ENCODE data around the gene FNTB. TPM values are rescaled to one million over a fixed set of nuclear protein-coding genes. Genes with fewer than 3 reads are reported as not detected.

The FNTB gene
- total and polyA plus RNA-seq, 9 of the 15 experiments (the other 6 are each of a cell fraction or from before 2014, with no cell fraction given) = 6.9 to 23.2 (median 12.2) TPM

- TF ChIP-seq AFF1 (IDR thresholded peaks at IDR 0.05; ENCODE audit: low read depth in 1 of 2, partially characterized antibody in 2 of 2) = no peak
Observed at GRCh38 chr14:65096323-65097089, 109.8 kb downstream of the FNTB start (continued).

GRCh38 chr14:65098586-65098985 is 111.9 kb downstream of the FNTB start:
- H3K27ac ChIP-seq (ENCODE audit: extremely low read depth, low read depth, low read length) = no peak overlapping the region
- no peak overlapping the region for H3K4me3 ChIP-seq
- CTCF ChIA-PET (ENCODE audit: low intra/inter-chr PET ratio) = interaction anchor here (0.5 kb wide), 1 partner anchor 82 kb away, joined by 3 read pairs; no protein-coding TSS in a partner anchor
- peaks cover 68% of the 10 kb centered on the region for H3K36me3 ChIP-seq (ENCODE audit: control insufficient read depth, insufficient read depth, low read length)
- no peaks in the 10 kb centered on the region for H3K9me3 ChIP-seq (replicated peaks; ENCODE audit: control insufficient read depth, insufficient read depth, low read depth, low read length)
- in situ Hi-C loops (cut with MboI) = no loop called here
- no peaks in the 10 kb centered on the region for H3K27me3 ChIP-seq (ENCODE audit: control insufficient read depth in 2 of 2, insufficient read depth in 2 of 2, low read length in 2 of 2)
- WGBS (ENCODE audit: insufficient coverage, low coverage, missing lambda C conversion rate) = 69% methylated on average over 2 of the region's 2 CpGs
- no peak for DNase-seq (ENCODE audit: extremely low read depth in 1 of 4, low spot score in 3 of 4)
- POLR2A ChIA-PET = interaction anchor here (1.4 kb wide), 1 partner anchor 22 kb away, joined by 4 read pairs; no protein-coding TSS in a partner anchor
- no TSS peak for BruUV-seq (replicated peaks)
- H3K4me2 ChIP-seq (ENCODE audit: insufficient read depth, low read length) = no peak overlapping the region
- H3K4me1 ChIP-seq (replicated peaks in 1 of 2; ENCODE audit: control insufficient read depth in 2 of 2, insufficient read depth in 2 of 2, low read length in 2 of 2) = peaks cover 15 to 33% of the 10 kb centered on the region in 2 experiments
- intact Hi-C loops (cut with micrococcal nuclease) = no loop called here
- no peak for ATAC-seq
- H3K9me1 ChIP-seq (ENCODE audit: control insufficient read depth, insufficient read depth, low read length) = peaks cover 2% of the 10 kb centered on the region
- H3K79me2 ChIP-seq (ENCODE audit: control insufficient read depth, insufficient read depth, low read length) = peaks cover 77% of the 10 kb centered on the region
- H2AFZ ChIP-seq (ENCODE audit: low read depth, low read length) = no peak overlapping the region
- H4K20me1 ChIP-seq (replicated peaks; ENCODE audit: control insufficient read depth, insufficient read depth, low read length) = peaks cover 28% of the 10 kb centered on the region; the same call in 1 of the 2 replicates
- FAIRE-seq = no peak
- H3K9ac ChIP-seq (ENCODE audit: insufficient read depth in 1 of 2, low read depth in 2 of 2, low read length in 2 of 2) = no peak overlapping the region; a peak in 1 of 4 replicates
- TF ChIP-seq CBX1 (IDR thresholded peaks at IDR 0.05; ENCODE audit: low read depth) (no peak), HDAC3 (IDR thresholded peaks at IDR 0.05; ENCODE audit: borderline replicate concordance, partially characterized antibody) (no peak), CBX5 (IDR thresholded peaks at IDR 0.05; ENCODE audit: borderline replicate concordance, low read depth) (no peak), IRF1 (CRISPR knock-in tag; IDR thresholded peaks at IDR 0.05; ENCODE audit: borderline replicate concordance) (no peak), ZNF253 (CRISPR knock-in tag; conservative IDR thresholded peaks at IDR 0.05) (no peak), EP300 (IDR thresholded peaks at IDR 0.05; ENCODE audit: low read length) (no peak), BRD9 (IDR thresholded peaks at IDR 0.05; ENCODE audit: low read depth, partially characterized antibody) (no peak), HEY1 (CRISPR knock-in tag; IDR thresholded peaks at IDR 0.05; ENCODE audit: borderline replicate concordance) (no peak), SNRNP70 (optimal IDR thresholded peaks at IDR 0.05; ENCODE audit: low read depth, low read length) (no peak), ARNT (IDR thresholded peaks at IDR 0.05) (no peak)

All from K562 (cell line).